Activated naive CD8-positive, alpha-beta T cell treated with anti-CD3 and anti-CD28 coated beads, Interleukin-2, amount 50 U/mL, for 24 hours (primary cell): Measurements from ENCODE around the gene CAMTA1.

Source experiments
- ATAC-seq: fragments of 150-1000 bp; cut with Tn5 transposase; one replicate; pipeline ENCODE4 v1.10.0; 2021
- DNase-seq: peaks from one replicate; pipeline ENCODE4 v3.0.0; 2021
- H3K27ac Mint-ChIP-seq: one replicate; pipeline ENCODE4 v1.8.0; 2021; ENCODE audit warnings: mild to moderate bottlenecking, mixed read lengths
- H3K27me3 Mint-ChIP-seq: one replicate; pipeline ENCODE4 v1.8.0; 2021; ENCODE audit warnings: mixed read lengths
- H3K36me3 Mint-ChIP-seq: one replicate; pipeline ENCODE4 v1.8.0; 2021; ENCODE audit warnings: low read depth, mixed read lengths
- H3K4me1 Mint-ChIP-seq: one replicate; pipeline ENCODE4 v1.8.0; 2021; ENCODE audit warnings: mixed read lengths
- H3K4me3 Mint-ChIP-seq: one replicate; pipeline ENCODE4 v1.8.0; 2021; ENCODE audit warnings: mild to moderate bottlenecking, moderate library complexity, mixed read lengths
- H3K9me3 Mint-ChIP-seq: one replicate; pipeline ENCODE4 v1.8.0; 2021; ENCODE audit warnings: mixed read lengths

Gene CAMTA1

DNA sequence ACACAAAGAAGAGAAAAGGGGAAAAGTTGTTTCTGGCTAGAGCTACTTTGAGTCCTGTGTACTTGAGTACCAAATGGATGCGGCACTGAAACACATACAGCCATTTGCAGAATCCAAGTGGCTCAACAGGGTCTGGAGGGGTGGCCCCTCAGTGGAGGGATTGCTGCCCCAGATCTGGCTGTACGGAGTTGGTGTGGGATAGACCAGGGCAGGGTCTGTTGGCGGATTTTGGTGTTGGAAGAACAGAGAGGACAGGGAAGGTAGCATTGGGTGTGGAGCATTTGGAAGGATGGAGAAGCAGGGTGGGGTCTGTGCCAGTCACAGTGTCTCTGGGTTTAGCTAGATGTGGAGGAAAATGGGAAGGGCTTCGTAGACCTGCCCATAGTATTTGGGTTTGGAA is 220.5 kb downstream of the CAMTA1 start:
- DNase-seq (no peak), ATAC-seq (no peak)
- Mint-ChIP-seq H3K27ac (no peak overlapping the region), H3K27me3 (peaks cover 7% of the 10 kb centered on the region), H3K9me3 (no peaks in the 10 kb centered on the region), H3K4me3 (no peak overlapping the region), H3K4me1 (peaks cover 5% of the 10 kb centered on the region), H3K36me3 (no peaks in the 10 kb centered on the region)

DNA sequence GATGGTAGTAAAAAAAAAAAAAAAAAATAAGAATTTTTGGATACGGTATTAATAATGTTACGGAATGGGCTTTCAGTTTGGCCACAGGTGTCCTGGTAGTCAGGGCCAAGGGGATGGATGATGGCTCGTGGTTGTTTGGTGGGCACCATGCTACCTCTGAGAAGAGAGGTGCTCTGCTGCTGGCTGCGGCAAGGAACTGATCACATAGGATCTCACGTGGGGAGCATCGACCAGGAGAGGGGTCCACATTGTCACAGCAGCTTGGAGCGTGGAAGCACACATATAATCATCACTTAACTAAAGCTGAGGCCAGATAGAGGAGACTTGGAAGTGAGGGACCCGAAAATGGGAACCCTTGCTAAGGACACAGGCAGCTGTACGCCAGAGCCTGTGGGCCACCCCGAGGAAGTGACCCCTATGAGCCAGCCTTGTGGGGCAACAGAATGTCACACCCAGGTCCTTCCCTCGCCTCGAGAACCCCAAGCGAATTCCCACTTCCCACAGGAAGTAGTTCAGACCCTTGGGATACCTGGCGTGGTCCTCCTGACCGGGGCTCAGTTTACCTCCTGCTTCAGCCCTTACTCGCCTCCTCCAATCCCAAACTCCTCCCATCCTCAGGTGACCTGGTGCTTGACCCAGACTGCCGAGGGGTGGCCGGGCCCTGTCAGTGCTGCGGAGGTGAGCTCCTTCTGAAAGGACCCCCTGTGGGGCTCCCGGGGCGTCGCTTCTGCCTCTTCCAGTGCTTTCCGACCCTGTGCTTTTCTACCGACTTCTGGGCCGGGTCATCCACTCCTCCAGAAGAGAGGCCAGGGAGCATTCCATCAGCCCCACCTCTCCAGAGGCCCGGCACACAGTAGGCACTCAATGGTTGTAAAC is 222.0 kb downstream of the CAMTA1 start:
- Mint-ChIP-seq H3K4me1 (no peaks in the 10 kb centered on the region), H3K36me3 (no peaks in the 10 kb centered on the region), H3K27me3 (peaks cover 7% of the 10 kb centered on the region), H3K27ac (no peak overlapping the region), H3K4me3 (no peak overlapping the region), H3K9me3 (no peaks in the 10 kb centered on the region)
- DNase-seq (no peak), ATAC-seq (no peak)

GRCh38 chr1:7007902-7008301 is 222.6 kb downstream of the CAMTA1 start:
- Mint-ChIP-seq H3K9me3 (no peaks in the 10 kb centered on the region), H3K27me3 (peaks cover 7% of the 10 kb centered on the region), H3K4me3 (no peak overlapping the region), H3K36me3 (no peaks in the 10 kb centered on the region), H3K27ac (no peak overlapping the region), H3K4me1 (no peaks in the 10 kb centered on the region)
- DNase-seq (no peak), ATAC-seq (no peak)

DNA sequence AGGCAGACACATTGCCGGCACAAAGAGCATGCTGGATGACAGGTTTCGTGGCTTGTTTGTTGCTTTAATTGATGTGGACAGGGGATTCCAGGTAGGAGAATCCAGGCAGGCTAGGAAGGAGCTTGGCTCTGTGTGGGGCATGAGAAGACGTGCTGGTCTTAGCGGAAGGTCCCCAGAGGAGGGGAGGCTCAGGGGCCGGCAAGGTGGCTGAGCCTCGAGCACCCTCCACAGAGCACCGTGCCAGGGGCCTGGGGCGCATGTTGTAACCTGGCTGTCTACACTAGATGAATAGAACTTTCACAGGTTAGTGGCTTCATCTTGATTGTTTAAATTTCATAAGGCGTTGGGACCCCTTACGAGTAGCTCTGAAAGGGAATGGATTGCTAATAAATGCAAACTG is 223.1 kb downstream of the CAMTA1 start:
- Mint-ChIP-seq H3K9me3 (no peaks in the 10 kb centered on the region), H3K27ac (no peak overlapping the region), H3K36me3 (no peaks in the 10 kb centered on the region), H3K4me3 (no peak overlapping the region), H3K27me3 (peaks cover 7% of the 10 kb centered on the region), H3K4me1 (no peaks in the 10 kb centered on the region)
- ATAC-seq: no peak
- DNase-seq: no peak

GRCh38 chr1:7008975-7009740 is 223.9 kb downstream of the CAMTA1 start:
- Mint-ChIP-seq H3K9me3 (no peaks in the 10 kb centered on the region), H3K4me3 (no peak overlapping the region), H3K4me1 (no peaks in the 10 kb centered on the region), H3K27ac (no peak overlapping the region), H3K27me3 (peaks cover 7% of the 10 kb centered on the region), H3K36me3 (no peaks in the 10 kb centered on the region)
- ATAC-seq (no peak), DNase-seq (no peak)

DNA sequence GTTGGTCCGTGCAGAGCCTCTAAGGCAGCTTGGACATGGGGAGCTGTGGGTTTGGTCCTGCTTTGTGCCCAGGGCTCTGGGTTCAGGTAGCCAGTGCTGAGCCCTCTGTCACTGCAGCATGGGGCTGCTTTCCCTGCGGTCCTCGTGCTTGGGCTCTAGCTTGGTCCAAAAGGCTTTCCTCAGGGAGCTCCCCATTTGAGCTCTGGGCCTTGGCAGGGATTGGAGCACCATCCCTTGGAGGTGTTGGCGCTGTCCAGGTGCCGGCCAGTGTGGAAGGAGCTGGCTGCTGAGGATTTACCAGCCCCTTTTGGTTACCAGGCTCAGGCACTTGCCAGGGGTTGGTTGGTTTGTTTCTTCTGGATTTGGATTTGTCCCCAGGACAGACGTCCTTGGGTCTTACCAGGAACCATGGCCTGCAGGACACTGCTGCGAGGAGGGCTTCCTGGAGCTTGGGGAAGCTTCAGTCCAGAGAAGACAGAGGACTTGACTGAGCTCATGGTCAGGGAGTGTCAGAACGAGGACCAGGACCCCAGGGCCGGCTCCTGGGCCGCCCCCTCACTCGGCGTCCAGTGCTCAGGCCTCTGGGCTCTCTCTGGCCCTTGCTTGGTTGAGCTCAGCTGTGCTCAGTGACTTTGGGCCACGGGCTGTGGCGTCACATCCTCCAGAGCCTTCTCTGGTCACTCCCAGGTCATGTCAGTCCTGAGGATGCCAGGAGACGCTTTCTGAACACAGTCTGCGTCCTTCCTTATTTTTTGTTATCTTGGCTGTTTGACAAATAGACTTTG is 224.7 kb downstream of the CAMTA1 start:
- Mint-ChIP-seq H3K9me3 (no peaks in the 10 kb centered on the region), H3K4me1 (no peaks in the 10 kb centered on the region), H3K27me3 (peaks cover 7% of the 10 kb centered on the region), H3K27ac (no peak overlapping the region), H3K36me3 (no peaks in the 10 kb centered on the region), H3K4me3 (no peak overlapping the region)
- ATAC-seq: no peak
- DNase-seq: no peak

GRCh38 chr1:7010534-7011200 is 225.4 kb downstream of the CAMTA1 start:
- Mint-ChIP-seq H3K27ac (no peak overlapping the region), H3K36me3 (no peaks in the 10 kb centered on the region), H3K4me3 (no peak overlapping the region), H3K9me3 (no peaks in the 10 kb centered on the region), H3K27me3 (peaks cover 4% of the 10 kb centered on the region), H3K4me1 (no peaks in the 10 kb centered on the region)
- DNase-seq (no peak), ATAC-seq (no peak)

DNA sequence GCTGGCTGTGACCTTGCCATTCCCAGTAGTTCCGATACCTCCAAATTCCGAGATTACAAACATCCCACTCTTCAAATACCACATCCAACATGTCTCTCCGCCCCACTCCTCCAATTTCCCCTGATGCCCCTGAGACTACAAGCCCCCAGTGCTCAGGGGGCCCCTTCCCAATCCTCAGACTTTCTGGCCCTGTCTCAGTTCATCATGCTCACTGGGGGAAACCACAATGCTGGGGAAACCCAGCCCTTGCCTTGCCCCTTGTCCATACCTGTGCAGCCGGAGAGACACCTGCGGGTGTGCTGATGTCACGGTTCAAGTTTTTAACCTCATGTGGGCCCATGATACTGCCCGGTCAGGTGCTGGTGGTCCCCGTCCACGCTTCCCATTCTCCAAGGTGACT is 226.6 kb downstream of the CAMTA1 start:
- no peaks in the 10 kb centered on the region for H3K36me3 Mint-ChIP-seq
- no peak overlapping the region for H3K4me3 Mint-ChIP-seq
- DNase-seq (no peak), ATAC-seq (no peak)
- H3K27ac Mint-ChIP-seq: no peak overlapping the region
- H3K4me1 Mint-ChIP-seq: no peaks in the 10 kb centered on the region
- no peaks in the 10 kb centered on the region for H3K9me3 Mint-ChIP-seq
- peaks cover 2% of the 10 kb centered on the region for H3K27me3 Mint-ChIP-seq

DNA sequence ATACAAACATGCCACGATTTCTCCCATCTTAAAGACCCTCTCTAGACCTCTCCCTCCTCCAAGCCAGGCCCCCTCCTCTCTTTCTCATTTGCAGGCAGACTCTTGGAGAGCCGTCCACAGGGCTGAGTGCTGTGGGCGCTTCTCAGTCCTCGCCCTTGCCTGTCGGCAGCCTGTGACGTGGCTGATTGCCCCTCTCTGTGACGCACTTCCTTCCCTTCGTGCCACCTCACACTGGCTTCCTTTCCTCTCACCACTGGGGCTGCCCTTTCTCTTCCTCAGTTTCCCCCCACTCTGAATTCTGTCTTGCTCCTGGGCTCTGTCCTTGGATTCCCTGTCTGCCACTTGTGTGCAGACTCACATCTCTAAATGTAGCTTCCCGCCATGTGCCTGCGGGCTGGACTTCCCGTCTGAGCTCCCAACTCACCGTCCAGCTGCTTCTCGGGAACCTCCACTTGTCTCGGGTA is 227.2 kb downstream of the CAMTA1 start:
- no peak for ATAC-seq
- H3K27me3 Mint-ChIP-seq: no peaks in the 10 kb centered on the region
- no peak for DNase-seq
- H3K4me3 Mint-ChIP-seq: no peak overlapping the region
- no peaks in the 10 kb centered on the region for H3K36me3 Mint-ChIP-seq
- H3K27ac Mint-ChIP-seq: no peak overlapping the region
- H3K9me3 Mint-ChIP-seq: no peaks in the 10 kb centered on the region
- no peaks in the 10 kb centered on the region for H3K4me1 Mint-ChIP-seq

GRCh38 chr1:7013833-7014639 is 228.8 kb downstream of the CAMTA1 start:
- H3K36me3 Mint-ChIP-seq: no peaks in the 10 kb centered on the region
- no peaks in the 10 kb centered on the region for H3K27me3 Mint-ChIP-seq
- no peak overlapping the region for H3K4me3 Mint-ChIP-seq
- no peak for ATAC-seq
- DNase-seq: no peak
- no peaks in the 10 kb centered on the region for H3K4me1 Mint-ChIP-seq
- H3K9me3 Mint-ChIP-seq: no peaks in the 10 kb centered on the region
- H3K27ac Mint-ChIP-seq: no peak overlapping the region

- H3K9me3 Mint-ChIP-seq: no peaks in the 10 kb centered on the region
- no peak overlapping the region for H3K4me3 Mint-ChIP-seq
- no peak overlapping the region for H3K27ac Mint-ChIP-seq
- no peaks in the 10 kb centered on the region for H3K4me1 Mint-ChIP-seq
- DNase-seq: no peak
- no peaks in the 10 kb centered on the region for H3K27me3 Mint-ChIP-seq
- no peaks in the 10 kb centered on the region for H3K36me3 Mint-ChIP-seq
- no peak for ATAC-seq
These were observed 229.3 kb downstream of the CAMTA1 start for GRCh38 chr1:7014640-7014930.

DNA sequence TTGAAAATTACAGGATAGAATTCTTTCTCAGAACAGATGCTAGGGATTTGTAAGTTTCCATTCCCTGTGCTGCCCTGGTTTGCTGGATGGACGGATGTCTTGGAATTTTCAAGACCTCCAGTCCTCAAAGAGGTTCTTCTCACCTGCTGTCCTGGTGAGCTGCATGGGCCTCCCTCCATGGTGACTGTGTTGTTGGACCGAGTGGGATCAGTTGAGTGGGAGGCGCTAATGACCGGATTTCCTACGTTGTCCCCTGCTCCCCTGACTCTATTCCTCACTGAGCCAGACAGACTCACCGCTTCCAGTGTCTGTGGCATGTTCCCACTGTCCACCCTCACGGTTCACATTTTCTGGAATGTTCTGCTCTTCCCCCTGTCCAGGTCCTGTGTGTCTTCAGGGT is 229.8 kb downstream of the CAMTA1 start:
- Mint-ChIP-seq H3K9me3 (no peaks in the 10 kb centered on the region), H3K27me3 (no peaks in the 10 kb centered on the region), H3K4me1 (no peaks in the 10 kb centered on the region), H3K36me3 (no peaks in the 10 kb centered on the region), H3K4me3 (no peak overlapping the region), H3K27ac (no peak overlapping the region)
- ATAC-seq: no peak
- no peak for DNase-seq

- DNase-seq (no peak), ATAC-seq (no peak)
- H3K27ac Mint-ChIP-seq: no peak overlapping the region
- no peaks in the 10 kb centered on the region for H3K9me3 Mint-ChIP-seq
- no peaks in the 10 kb centered on the region for H3K36me3 Mint-ChIP-seq
- H3K27me3 Mint-ChIP-seq: no peaks in the 10 kb centered on the region
- H3K4me3 Mint-ChIP-seq: no peak overlapping the region
- H3K4me1 Mint-ChIP-seq: no peaks in the 10 kb centered on the region
These were observed 233.1 kb downstream of the CAMTA1 start for GRCh38 chr1:7018351-7018750.

DNA sequence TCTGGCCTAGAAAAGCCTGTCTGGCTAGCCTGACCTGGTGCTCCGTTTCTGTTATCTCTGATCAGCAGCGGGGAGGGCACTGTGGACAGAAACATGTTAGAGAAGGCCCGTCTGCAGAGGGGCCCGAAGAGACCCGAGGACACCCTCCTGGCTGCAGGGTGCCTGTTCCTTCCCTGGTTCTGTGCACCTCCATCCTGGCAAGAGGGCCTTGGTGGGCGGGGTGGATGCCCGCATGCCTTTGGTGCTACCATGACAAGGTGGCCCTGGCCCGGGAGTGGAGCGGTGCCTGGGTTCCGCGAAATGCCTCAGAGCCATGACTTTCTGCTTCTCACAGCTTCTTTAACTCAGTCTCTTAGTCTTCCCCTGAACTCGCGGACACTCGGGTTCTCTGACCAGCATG is 233.6 kb downstream of the CAMTA1 start:
- Mint-ChIP-seq H3K27me3 (no peaks in the 10 kb centered on the region), H3K9me3 (no peaks in the 10 kb centered on the region), H3K36me3 (no peaks in the 10 kb centered on the region), H3K27ac (no peak overlapping the region), H3K4me3 (no peak overlapping the region), H3K4me1 (no peaks in the 10 kb centered on the region)
- ATAC-seq (no peak), DNase-seq (no peak)
